Testis (tissue), 2 donors: Measurements from ENCODE around the gene PHKG1.
A peak's percentile ranks its signal among the peaks of the same experiment; 100 is the strongest.

ENCODE experiments used
- POLR2A ChIP-seq: fragments of 450-650 bp; IDR thresholded peaks from one replicate; pipeline ENCODE4 v1.6.1; 2017; ENCODE audit warnings: antibody characterized with exemption, mild to moderate bottlenecking, moderate library complexity
- TF ChIP-seq, protein P1 (sequence below), 3 experiments: fragments of 450-650 bp in 2 of 3; fragments of 200-600 bp in 1 of 3; sonication (generic) in 1 of 3; IDR thresholded peaks; one replicate each; pipeline ENCODE4 v1.5.1; 2016 to 2019; ENCODE audit warnings: antibody characterized with exemption in 3 of 3, mild to moderate bottlenecking in 2 of 3, moderate library complexity in 1 of 3

DNA sequence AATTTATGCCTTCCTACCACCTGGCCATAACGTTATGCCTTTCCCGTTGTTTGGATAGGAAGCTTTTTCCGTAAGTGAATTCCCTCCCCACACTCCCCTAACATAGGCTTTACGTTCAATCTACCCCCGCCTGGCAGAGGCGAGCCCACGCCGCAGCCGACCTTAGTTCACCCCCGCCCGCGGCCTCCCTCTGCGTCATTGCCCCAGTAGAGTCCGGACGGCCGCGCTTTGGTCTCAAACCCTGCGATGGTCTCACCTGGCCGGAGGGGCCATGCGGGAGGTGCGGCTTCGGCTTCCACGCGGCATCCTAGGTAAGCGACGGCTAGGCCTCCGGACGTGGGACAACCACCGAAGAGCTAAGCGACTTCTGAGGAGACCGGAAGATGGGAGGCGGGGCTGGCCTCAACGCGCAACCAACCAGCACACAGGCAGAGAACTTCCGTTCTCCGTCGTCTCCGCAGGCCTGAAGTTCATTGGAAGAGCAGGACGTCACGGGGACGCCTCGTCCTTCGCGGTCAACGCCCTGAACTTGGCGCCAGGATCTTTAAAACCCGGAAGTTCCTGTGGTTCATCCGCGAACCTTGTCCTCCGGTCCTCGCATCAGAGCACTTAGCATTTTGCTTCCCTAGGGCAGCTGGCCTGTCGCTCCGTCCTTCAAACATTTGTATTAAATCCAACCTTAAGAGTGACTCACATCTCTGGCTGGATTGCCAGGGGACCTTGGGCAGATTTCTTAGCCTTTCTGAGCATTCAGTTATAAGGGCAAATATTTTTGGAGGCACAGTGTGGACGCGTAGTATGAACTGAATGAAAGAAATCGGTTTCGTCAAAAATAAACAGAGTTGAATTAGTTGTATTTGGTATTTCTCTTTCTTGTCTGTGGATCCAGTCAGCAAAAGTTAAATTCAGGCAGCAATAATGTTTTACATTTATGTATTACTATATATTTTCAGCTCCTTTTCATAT, 13.6 kb upstream of the PHKG1 start, which contains the start of gene CHCHD2:
- TF ChIP-seq, protein P1, sequence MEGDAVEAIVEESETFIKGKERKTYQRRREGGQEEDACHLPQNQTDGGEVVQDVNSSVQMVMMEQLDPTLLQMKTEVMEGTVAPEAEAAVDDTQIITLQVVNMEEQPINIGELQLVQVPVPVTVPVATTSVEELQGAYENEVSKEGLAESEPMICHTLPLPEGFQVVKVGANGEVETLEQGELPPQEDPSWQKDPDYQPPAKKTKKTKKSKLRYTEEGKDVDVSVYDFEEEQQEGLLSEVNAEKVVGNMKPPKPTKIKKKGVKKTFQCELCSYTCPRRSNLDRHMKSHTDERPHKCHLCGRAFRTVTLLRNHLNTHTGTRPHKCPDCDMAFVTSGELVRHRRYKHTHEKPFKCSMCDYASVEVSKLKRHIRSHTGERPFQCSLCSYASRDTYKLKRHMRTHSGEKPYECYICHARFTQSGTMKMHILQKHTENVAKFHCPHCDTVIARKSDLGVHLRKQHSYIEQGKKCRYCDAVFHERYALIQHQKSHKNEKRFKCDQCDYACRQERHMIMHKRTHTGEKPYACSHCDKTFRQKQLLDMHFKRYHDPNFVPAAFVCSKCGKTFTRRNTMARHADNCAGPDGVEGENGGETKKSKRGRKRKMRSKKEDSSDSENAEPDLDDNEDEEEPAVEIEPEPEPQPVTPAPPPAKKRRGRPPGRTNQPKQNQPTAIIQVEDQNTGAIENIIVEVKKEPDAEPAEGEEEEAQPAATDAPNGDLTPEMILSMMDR (IDR thresholded peaks at IDR 0.05) = no peak
- peak; percentile 43 for TF ChIP-seq POLR2A
